GM12878 (cell line): ENCODE results near the gene ZCCHC24. TPM values are rescaled to one million over a fixed set of nuclear protein-coding genes. Genes with fewer than 3 reads are reported as not detected.

Experiments used
- CTCF ChIP-seq, 3 experiments: IDR thresholded peaks in 2 of 3; conservative IDR thresholded peaks in 1 of 3; 2 replicates each; pipeline ENCODE4 v1.5.1; 2011; ENCODE audit warnings: low read depth in 3 of 3, low read length in 3 of 3, mild to moderate bottlenecking in 3 of 3, control low read depth in 2 of 3, moderate library complexity in 2 of 3, inconsistent platforms in 1 of 3, mixed read lengths in 1 of 3; ENCODE audit not compliant: control insufficient read depth in 2 of 3, insufficient read depth in 1 of 3; ENCODE audit errors: extremely low read depth in 1 of 3
- ESRRA ChIP-seq: IDR thresholded peaks from 2 replicates; pipeline ENCODE4 v1.6.1; 2012; ENCODE audit warnings: mild to moderate bottlenecking, low read length, improper control_type of control experiment
- GATAD2B ChIP-seq: fragments of 450-650 bp; conservative IDR thresholded peaks from 2 replicates; pipeline ENCODE4 v1.6.1; 2017; ENCODE audit warnings: low read depth, mild to moderate bottlenecking, moderate library complexity
- HDGF ChIP-seq: fragments of 450-650 bp; IDR thresholded peaks from 2 replicates; pipeline ENCODE4 v1.6.1; 2016; ENCODE audit warnings: antibody characterized with exemption
- IKZF1 ChIP-seq: fragments of 450-650 bp; conservative IDR thresholded peaks from 2 replicates; pipeline ENCODE4 v1.6.1; 2017; ENCODE audit warnings: antibody characterized with exemption, mild to moderate bottlenecking
- IRF4 ChIP-seq: IDR thresholded peaks from 2 replicates; pipeline ENCODE4 v1.6.1; 2011; ENCODE audit warnings: low read depth, low read length
- KLF5 ChIP-seq: fragments of 450-650 bp; IDR thresholded peaks from 2 replicates; pipeline ENCODE4 v1.6.1; 2014; ENCODE audit warnings: mild to moderate bottlenecking; ENCODE audit not compliant: partially characterized antibody
- MTA2 ChIP-seq: fragments of 450-650 bp; IDR thresholded peaks from 2 replicates; pipeline ENCODE4 v1.6.1; 2016; ENCODE audit warnings: low read depth, mild to moderate bottlenecking, moderate library complexity
- NFYA ChIP-seq: IDR thresholded peaks from 2 replicates; pipeline ENCODE4 v1.6.1; 2011; ENCODE audit warnings: low read depth, mild to moderate bottlenecking, low read length, improper control_type of control experiment, borderline replicate concordance
- NR2C1 ChIP-seq: fragments of 450-650 bp; IDR thresholded peaks from 2 replicates; pipeline ENCODE4 v1.6.1; 2017; ENCODE audit warnings: antibody characterized with exemption, mild to moderate bottlenecking, moderate library complexity
- PAX8 ChIP-seq: fragments of 450-650 bp; IDR thresholded peaks from 2 replicates; pipeline ENCODE4 v1.6.1; 2017; ENCODE audit warnings: mild to moderate bottlenecking, moderate library complexity
- POLR2A ChIP-seq: IDR thresholded peaks from 2 replicates; pipeline ENCODE4 v1.6.1; 2011; ENCODE audit warnings: low read depth, mild to moderate bottlenecking, low read length
- SIN3A ChIP-seq: IDR thresholded peaks from 2 replicates; pipeline ENCODE4 v1.6.1; 2012; ENCODE audit warnings: low read depth, low read length, improper control_type of control experiment
- SMAD5 ChIP-seq: IDR thresholded peaks from 2 replicates; pipeline ENCODE4 v1.6.1; 2016; ENCODE audit warnings: antibody characterized with exemption, low read depth
- TCF12 ChIP-seq: IDR thresholded peaks from 2 replicates; pipeline ENCODE4 v1.6.1; 2011; ENCODE audit warnings: low read depth, mild to moderate bottlenecking, low read length
- polyA plus RNA-seq, 11 experiments: library from polyadenylated mRNA; depleted of rRNA in 4 of 11; unstranded in 6 of 11; stranded (reverse) in 5 of 11; fragments of >200 nt; fragmentation: Nextera tagmentation in 4 of 11; fragmentation: Illumina TruSeq in 1 of 11; extraction: Ambion mirVana in 4 of 11; extraction: Trizol in 1 of 11; gene quantifications; 1 replicate in 1 of 11; 2 replicates in 10 of 11; pipeline versions ENCODE4 v1.2.1 to v1.2.3, GENCODE V29; 2011 to 2016; ENCODE audit warnings: inconsistent platforms in 2 of 11, missing spikeins in 2 of 11, low read depth in 1 of 11
- total RNA-seq, 4 experiments: library from RNA; depleted of rRNA in 3 of 4; stranded (reverse); fragments of >200 nt in 3 of 4; fragmentation: Illumina TruSeq in 1 of 4; extraction: Trizol in 1 of 4; gene quantifications; 2 replicates each; pipeline versions ENCODE4 v1.2.1 to v1.2.3, GENCODE V29; 2013 to 2021

Gene ZCCHC24
- total and polyA plus RNA-seq, 10 of the 15 experiments (the other 5 are each of a cell fraction or from before 2014, with no cell fraction given): 0.02 to 0.62 (median 0.04) TPM; not detected in 4

GRCh38 chr10:79415736-79416577, 29.5 kb downstream of the ZCCHC24 start (continued):
- no peak for TF ChIP-seq PAX8
- no peak for TF ChIP-seq SIN3A
- no peak for TF ChIP-seq IRF4
- no peak for TF ChIP-seq TCF12
- no peak for TF ChIP-seq HDGF
- TF ChIP-seq NR2C1: no peak
- no peak for TF ChIP-seq SMAD5
- no peak for TF ChIP-seq MTA2
- no peak for TF ChIP-seq IKZF1
- TF ChIP-seq GATAD2B: no peak
- no peak for TF ChIP-seq NFYA
- no peak for TF ChIP-seq CTCF (IDR thresholded peaks at IDR 0.05 in 2 of 3, conservative IDR thresholded peaks at IDR 0.05 in 1 of 3; ENCODE audit: control insufficient read depth in 2 of 3, extremely low read depth in 1 of 3, insufficient read depth in 1 of 3, low read depth in 3 of 3, low read length in 3 of 3)
- no peak for TF ChIP-seq ESRRA
- TF ChIP-seq POLR2A: no peak
- TF ChIP-seq KLF5: no peak
